BLaER1 (cell line): ENCODE measurements around the gene ASPA.

ENCODE experiments used
- H3K27ac ChIP-seq: shearing (Covaris generic); formaldehyde crosslinking; 2 replicates; pipeline ENCODE4 v1.8.1; 2022
- H3K27me3 ChIP-seq: shearing (Covaris generic); formaldehyde crosslinking; 2 replicates; pipeline ENCODE4 v1.8.1; 2022
- H3K36me3 ChIP-seq: shearing (Covaris generic); formaldehyde crosslinking; 2 replicates; pipeline ENCODE4 v1.8.1; 2022
- H3K4me1 ChIP-seq: shearing (Covaris generic); formaldehyde crosslinking; 2 replicates; pipeline ENCODE4 v1.8.1; 2022
- H3K4me2 ChIP-seq: shearing (Covaris generic); formaldehyde crosslinking; 2 replicates; pipeline ENCODE4 v1.8.1; 2022
- H3K4me3 ChIP-seq: shearing (Covaris generic); formaldehyde crosslinking; 2 replicates; pipeline ENCODE4 v1.8.1; 2022
- H3K9ac ChIP-seq: shearing (Covaris generic); formaldehyde crosslinking; 2 replicates; pipeline ENCODE4 v1.8.1; 2022
- H3K9me3 ChIP-seq: shearing (Covaris generic); formaldehyde crosslinking; 2 replicates; pipeline ENCODE4 v1.8.1; 2022
- H4K20me1 ChIP-seq: shearing (Covaris generic); formaldehyde crosslinking; 2 replicates; pipeline ENCODE4 v1.8.1; 2022
- Cebpa-rat ChIP-seq: shearing (Covaris generic); IDR thresholded peaks from 2 replicates; pipeline ENCODE4 v1.8.1; 2022

The ASPA gene

DNA sequence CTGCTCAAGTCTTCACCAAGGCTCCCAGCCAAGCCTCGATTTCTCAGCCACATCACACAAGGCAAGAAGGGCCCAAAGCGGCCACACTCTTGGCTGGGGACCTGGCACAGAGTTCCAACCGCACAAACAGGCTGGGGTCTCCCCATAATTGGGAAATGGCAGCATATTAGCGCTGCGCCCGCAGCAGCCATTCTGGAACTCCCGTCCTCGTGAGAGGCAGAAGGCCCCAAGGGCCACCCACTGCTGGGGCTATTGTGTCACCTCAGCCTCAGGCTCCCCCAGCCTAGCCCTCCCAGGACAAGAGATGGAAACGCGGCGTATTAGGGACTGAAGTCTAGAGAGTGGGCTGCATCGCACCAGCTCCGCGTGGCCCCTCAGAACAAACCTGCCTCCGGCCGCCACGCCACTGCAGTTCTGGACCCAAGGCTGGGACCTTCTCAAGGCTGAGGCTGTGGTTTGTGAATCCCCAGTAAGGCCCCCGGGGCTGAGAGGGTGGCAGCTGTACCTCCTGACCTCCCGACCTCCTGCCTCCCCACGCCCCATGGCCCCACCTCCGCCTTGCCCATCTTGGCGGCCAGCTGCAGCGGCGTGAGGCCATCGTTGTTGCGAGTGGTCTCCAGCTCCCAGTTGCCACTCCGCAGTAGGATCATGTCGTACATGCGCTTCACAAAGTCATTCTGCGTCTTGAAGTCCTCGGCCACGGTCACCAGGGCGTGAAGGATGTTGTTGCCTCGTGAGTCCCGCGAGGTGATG, 56.5 kb downstream of the ASPA start:
- no peaks in the 10 kb centered on the region for H3K36me3 ChIP-seq
- no peaks in the 10 kb centered on the region for H4K20me1 ChIP-seq
- H3K9ac ChIP-seq: no peak overlapping the region
- no peaks in the 10 kb centered on the region for H3K9me3 ChIP-seq
- no peak overlapping the region for H3K27ac ChIP-seq
- H3K4me3 ChIP-seq: no peak overlapping the region
- no peaks in the 10 kb centered on the region for H3K27me3 ChIP-seq
- TF ChIP-seq Cebpa-rat: no peak
- peaks cover 20% of the 10 kb centered on the region; the same call in 1 of the 2 replicates for H3K4me1 ChIP-seq
- peak overlapping the region; percentile 5; the same call in 1 of the 2 replicates for H3K4me2 ChIP-seq

DNA sequence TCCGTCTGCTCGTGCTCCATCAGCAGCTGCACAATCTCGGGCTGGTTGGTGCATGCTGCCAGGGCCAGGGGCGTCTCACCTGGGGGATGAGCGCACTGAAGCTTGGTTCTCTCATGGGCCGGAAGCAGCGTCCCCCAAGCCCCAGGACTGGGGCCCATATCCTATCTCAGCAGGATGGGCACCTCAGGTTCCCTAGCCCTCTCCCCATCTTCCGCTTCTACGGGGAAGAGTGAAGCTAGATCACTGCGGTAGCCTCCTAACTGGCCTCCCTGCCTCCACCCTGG, 57.0 kb downstream of the ASPA start:
- H3K36me3 ChIP-seq: no peaks in the 10 kb centered on the region
- no peak overlapping the region for H3K4me3 ChIP-seq
- no peak overlapping the region for H3K4me2 ChIP-seq
- no peaks in the 10 kb centered on the region for H3K27me3 ChIP-seq
- H3K27ac ChIP-seq: no peak overlapping the region
- peaks cover 20% of the 10 kb centered on the region; the same call in 1 of the 2 replicates for H3K4me1 ChIP-seq
- H4K20me1 ChIP-seq: no peaks in the 10 kb centered on the region
- H3K9me3 ChIP-seq: no peaks in the 10 kb centered on the region
- no peak for TF ChIP-seq Cebpa-rat
- H3K9ac ChIP-seq: no peak overlapping the region

GRCh38 chr17:3533752-3534151, 58.0 kb downstream of the ASPA start:
- Histone ChIP-seq H3K9ac (no peak overlapping the region), H3K9me3 (no peaks in the 10 kb centered on the region), H3K27ac (no peak overlapping the region), H3K4me1 (peaks cover 20% of the 10 kb centered on the region; the same call in 1 of the 2 replicates), H4K20me1 (no peaks in the 10 kb centered on the region), H3K4me3 (no peak overlapping the region), H3K36me3 (no peaks in the 10 kb centered on the region), H3K4me2 (no peak overlapping the region), H3K27me3 (no peaks in the 10 kb centered on the region)
- TF ChIP-seq Cebpa-rat: no peak

GRCh38 chr17:3534881-3535252, 59.1 kb downstream of the ASPA start:
- Histone ChIP-seq H4K20me1 (no peaks in the 10 kb centered on the region), H3K27me3 (no peaks in the 10 kb centered on the region), H3K36me3 (no peaks in the 10 kb centered on the region), H3K9me3 (no peaks in the 10 kb centered on the region), H3K4me3 (no peak overlapping the region), H3K4me2 (no peak overlapping the region), H3K27ac (no peak overlapping the region), H3K9ac (no peak overlapping the region), H3K4me1 (peaks cover 20% of the 10 kb centered on the region; the same call in 1 of the 2 replicates)
- no peak for TF ChIP-seq Cebpa-rat

- Histone ChIP-seq H3K9ac (no peak overlapping the region), H3K4me1 (peaks cover 23% of the 10 kb centered on the region; the same call in 1 of the 2 replicates), H3K36me3 (no peaks in the 10 kb centered on the region), H3K4me2 (no peak overlapping the region), H3K27ac (no peak overlapping the region), H3K4me3 (no peak overlapping the region), H3K9me3 (no peaks in the 10 kb centered on the region), H3K27me3 (no peaks in the 10 kb centered on the region), H4K20me1 (no peaks in the 10 kb centered on the region)
- no peak for TF ChIP-seq Cebpa-rat
These were observed 59.6 kb downstream of the ASPA start for GRCh38 chr17:3535253-3535995.

DNA sequence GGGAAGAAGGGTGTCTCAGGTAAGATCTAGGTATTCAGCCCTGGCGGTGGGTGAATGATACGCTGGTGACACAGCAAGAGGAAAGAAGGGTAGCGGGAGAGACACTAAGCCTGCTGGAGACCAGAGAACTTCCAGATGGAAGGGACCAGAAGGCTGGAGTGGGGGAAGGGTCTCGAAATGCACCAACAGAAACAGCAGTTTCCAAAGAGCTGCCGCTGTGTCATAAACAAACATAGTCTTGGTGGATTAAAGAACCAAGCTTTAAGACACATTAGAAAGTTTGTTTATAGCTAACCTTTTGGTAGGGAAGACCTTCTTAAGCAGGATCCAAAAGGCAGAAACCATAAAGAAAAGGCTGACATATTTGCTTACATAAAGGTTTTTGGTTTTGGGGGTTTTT, 60.9 kb downstream of the ASPA start:
- Histone ChIP-seq H3K27ac (no peak overlapping the region), H3K4me3 (no peak overlapping the region), H3K4me1 (peaks cover 19% of the 10 kb centered on the region; the same call in 1 of the 2 replicates), H4K20me1 (no peaks in the 10 kb centered on the region), H3K9me3 (no peaks in the 10 kb centered on the region), H3K36me3 (no peaks in the 10 kb centered on the region), H3K27me3 (no peaks in the 10 kb centered on the region), H3K9ac (no peak overlapping the region), H3K4me2 (no peak overlapping the region)
- TF ChIP-seq Cebpa-rat: no peak

DNA sequence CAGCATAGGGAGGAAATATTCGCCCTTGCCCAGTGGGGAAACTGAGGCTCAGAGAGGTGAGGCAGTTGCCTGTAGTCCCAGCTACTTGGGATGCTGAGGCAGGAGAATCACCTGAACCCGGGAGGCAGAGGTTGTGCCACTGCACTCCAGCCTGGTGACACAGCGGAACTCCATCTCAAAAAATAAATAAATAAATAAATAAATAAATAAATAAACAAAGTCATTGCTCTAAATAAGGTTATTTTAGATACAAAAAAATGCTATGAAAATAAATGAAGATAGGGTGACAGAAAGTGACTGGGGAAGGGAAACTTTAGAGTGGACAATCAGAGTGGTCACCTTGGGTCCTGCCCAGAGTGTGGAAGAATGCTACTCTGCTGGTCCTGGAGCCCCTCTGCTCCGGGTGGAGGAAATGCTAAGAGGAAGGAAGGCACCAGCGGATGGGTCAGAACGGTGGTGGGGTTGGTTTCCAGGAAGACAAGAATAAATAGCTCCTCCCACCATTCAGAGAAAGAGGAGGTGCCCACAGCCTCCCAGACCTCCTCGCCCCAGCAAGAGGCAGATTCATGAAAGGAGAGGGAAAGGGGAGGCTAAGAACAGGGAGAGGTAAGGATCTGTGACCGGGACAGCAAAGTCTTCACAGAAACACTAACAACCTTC, 64.2 kb downstream of the ASPA start:
- H3K4me3 ChIP-seq: no peak overlapping the region
- no peak overlapping the region for H3K9ac ChIP-seq
- no peaks in the 10 kb centered on the region for H3K9me3 ChIP-seq
- H3K4me2 ChIP-seq: no peak overlapping the region
- H3K4me1 ChIP-seq: peaks cover 6% of the 10 kb centered on the region; the same call in 1 of the 2 replicates
- H3K36me3 ChIP-seq: no peaks in the 10 kb centered on the region
- H3K27me3 ChIP-seq: no peaks in the 10 kb centered on the region
- no peak for TF ChIP-seq Cebpa-rat
- no peaks in the 10 kb centered on the region for H4K20me1 ChIP-seq
- no peak overlapping the region; the same call in 1 of the 2 replicates for H3K27ac ChIP-seq

GRCh38 chr17:3542410-3543088, 66.8 kb downstream of the ASPA start:
- no peaks in the 10 kb centered on the region for H3K36me3 ChIP-seq
- no peak overlapping the region for H3K4me2 ChIP-seq
- no peak for TF ChIP-seq Cebpa-rat
- H3K9me3 ChIP-seq: no peaks in the 10 kb centered on the region
- H4K20me1 ChIP-seq: no peaks in the 10 kb centered on the region
- H3K9ac ChIP-seq: no peak overlapping the region
- no peak overlapping the region for H3K27ac ChIP-seq
- no peak overlapping the region for H3K4me3 ChIP-seq
- H3K27me3 ChIP-seq: no peaks in the 10 kb centered on the region
- peaks cover 6% of the 10 kb centered on the region; the same call in 1 of the 2 replicates for H3K4me1 ChIP-seq

GRCh38 chr17:3543453-3543852, 67.7 kb downstream of the ASPA start:
- Histone ChIP-seq H3K9ac (no peak overlapping the region), H3K4me1 (peaks cover 6% of the 10 kb centered on the region; the same call in 1 of the 2 replicates), H3K27ac (no peak overlapping the region), H3K4me3 (no peak overlapping the region), H3K36me3 (no peaks in the 10 kb centered on the region), H3K4me2 (no peak overlapping the region), H3K27me3 (no peaks in the 10 kb centered on the region), H4K20me1 (no peaks in the 10 kb centered on the region), H3K9me3 (no peaks in the 10 kb centered on the region)
- TF ChIP-seq Cebpa-rat: no peak
